SK-N-MC (cell line): Measurements from ENCODE around the gene SEMA5A.

Experiments used
- DNase-seq: peaks from one replicate; pipeline ENCODE4 v3.0.0-alpha.2; 2011; ENCODE audit warnings: low read depth, low spot score
- H3K27ac ChIP-seq: fragments of 200-600 bp; sonication (generic); 2 replicates; pipeline ENCODE4 v1.5.1; 2016; ENCODE audit warnings: mixed run types
- H3K36me3 ChIP-seq: fragments of 200-600 bp; sonication (generic); 2 replicates; pipeline ENCODE4 v1.6.1; 2017; ENCODE audit warnings: antibody characterized with exemption, low read length, mixed read lengths; ENCODE audit not compliant: insufficient read depth
- H3K4me3 ChIP-seq: fragments of 200-600 bp; sonication (generic); 2 replicates; pipeline ENCODE4 v1.5.1; 2016
- H3K9ac ChIP-seq: fragments of 200-600 bp; sonication (generic); 2 replicates; pipeline ENCODE4 v1.8.0; 2017; ENCODE audit warnings: mixed run types, mixed read lengths; ENCODE audit not compliant: insufficient read length
- H3K9me3 ChIP-seq: fragments of 200-600 bp; sonication (generic); 2 replicates; pipeline ENCODE4 v1.6.1; 2017; ENCODE audit warnings: low read depth, mild to moderate bottlenecking, antibody characterized with exemption, low read length, moderate library complexity, mixed read lengths
- EZH2 ChIP-seq: fragments of 200-600 bp; sonication (generic); IDR thresholded peaks from one replicate; pipeline ENCODE4 v1.6.1; 2017; ENCODE audit warnings: antibody characterized with exemption
- FOXP2 ChIP-seq: optimal IDR thresholded peaks from 2 replicates; pipeline ENCODE3; 2011; ENCODE audit warnings: mild to moderate bottlenecking, moderate library complexity; ENCODE audit not compliant: insufficient read depth; ENCODE audit errors: extremely low read length, control extremely low read depth
- POLR2AphosphoS5 ChIP-seq: IDR thresholded peaks from 2 replicates; pipeline ENCODE4 v1.6.1; 2012; ENCODE audit warnings: mild to moderate bottlenecking, low read depth, low read length, borderline replicate concordance

SEMA5A gene

GRCh38 chr5:9151684-9152427 is 394.0 kb downstream of the SEMA5A start:
- no peak for DNase-seq
- H3K4me3 ChIP-seq = no peak overlapping the region
- TF ChIP-seq EZH2 (no peak), FOXP2 (no peak), POLR2AphosphoS5 (no peak)
- no peaks in the 10 kb centered on the region for H3K9me3 ChIP-seq
- no peaks in the 10 kb centered on the region for H3K36me3 ChIP-seq
- H3K9ac ChIP-seq = no peak overlapping the region
- no peak overlapping the region for H3K27ac ChIP-seq

GRCh38 chr5:9149988-9150387 is 395.9 kb downstream of the SEMA5A start:
- H3K27ac ChIP-seq = no peak overlapping the region
- H3K9me3 ChIP-seq = no peaks in the 10 kb centered on the region
- H3K36me3 ChIP-seq = no peaks in the 10 kb centered on the region
- H3K4me3 ChIP-seq = no peak overlapping the region
- H3K9ac ChIP-seq = no peak overlapping the region
- DNase-seq = no peak
- TF ChIP-seq POLR2AphosphoS5 = no peak

GRCh38 chr5:9148242-9148641 is 397.6 kb downstream of the SEMA5A start:
- Histone ChIP-seq H3K4me3 (no peak overlapping the region), H3K36me3 (no peaks in the 10 kb centered on the region), H3K9me3 (no peaks in the 10 kb centered on the region), H3K27ac (no peak overlapping the region), H3K9ac (no peak overlapping the region)
- no peak for DNase-seq
- TF ChIP-seq FOXP2 = no peak
- TF ChIP-seq POLR2AphosphoS5 = no peak
- TF ChIP-seq EZH2 = no peak

GRCh38 chr5:9140711-9141110 is 405.2 kb downstream of the SEMA5A start:
- Histone ChIP-seq H3K9me3 (no peaks in the 10 kb centered on the region), H3K4me3 (no peak overlapping the region), H3K36me3 (no peaks in the 10 kb centered on the region), H3K9ac (no peak overlapping the region), H3K27ac (no peak overlapping the region)
- no peak for DNase-seq
- TF ChIP-seq EZH2 (no peak), POLR2AphosphoS5 (no peak), FOXP2 (no peak)

- no peak overlapping the region for H3K27ac ChIP-seq
- no peaks in the 10 kb centered on the region for H3K9me3 ChIP-seq
- H3K9ac ChIP-seq = no peak overlapping the region
- H3K36me3 ChIP-seq = no peaks in the 10 kb centered on the region
- H3K4me3 ChIP-seq = no peak overlapping the region
- no peak for DNase-seq
- no peak for TF ChIP-seq FOXP2
- no peak for TF ChIP-seq EZH2
- no peak for TF ChIP-seq POLR2AphosphoS5
Measured at GRCh38 chr5:9140202-9140601, 405.7 kb downstream of the SEMA5A start.

- Histone ChIP-seq H3K27ac (no peak overlapping the region), H3K9me3 (no peaks in the 10 kb centered on the region), H3K4me3 (no peak overlapping the region), H3K9ac (no peak overlapping the region), H3K36me3 (no peaks in the 10 kb centered on the region)
- TF ChIP-seq FOXP2 = no peak
- no peak for DNase-seq
Measured at GRCh38 chr5:9139344-9139743, 406.5 kb downstream of the SEMA5A start.

- H3K9me3 ChIP-seq = no peaks in the 10 kb centered on the region
- no peaks in the 10 kb centered on the region for H3K36me3 ChIP-seq
- H3K27ac ChIP-seq = no peak overlapping the region
- no peak overlapping the region for H3K9ac ChIP-seq
- TF ChIP-seq EZH2 (no peak), POLR2AphosphoS5 (no peak), FOXP2 (no peak)
- no peak for DNase-seq
- H3K4me3 ChIP-seq = no peak overlapping the region
Measured at GRCh38 chr5:9128136-9128535, 417.7 kb downstream of the SEMA5A start.

GRCh38 chr5:9126490-9126889 is 419.4 kb downstream of the SEMA5A start:
- Histone ChIP-seq H3K4me3 (no peak overlapping the region), H3K36me3 (no peaks in the 10 kb centered on the region), H3K9ac (no peak overlapping the region), H3K9me3 (no peaks in the 10 kb centered on the region), H3K27ac (no peak overlapping the region)
- no peak for TF ChIP-seq POLR2AphosphoS5
- TF ChIP-seq FOXP2 = no peak
- TF ChIP-seq EZH2 = no peak
- DNase-seq = no peak

- DNase-seq = no peak
- Histone ChIP-seq H3K9me3 (no peaks in the 10 kb centered on the region), H3K27ac (no peak overlapping the region), H3K36me3 (no peaks in the 10 kb centered on the region), H3K4me3 (no peak overlapping the region), H3K9ac (no peak overlapping the region)
- TF ChIP-seq EZH2 = no peak
- no peak for TF ChIP-seq POLR2AphosphoS5
- no peak for TF ChIP-seq FOXP2
Measured at GRCh38 chr5:9125852-9126251, 420.0 kb downstream of the SEMA5A start.
